GM12864 (cell line): ENCODE measurements around the gene ZBTB24.

ENCODE experiments used
- DNase-seq: peaks from one replicate; pipeline ENCODE4 v3.0.0-alpha.2; 2011; ENCODE audit warnings: low read depth
- H3K4me3 ChIP-seq: 2 replicates; pipeline ENCODE4 v1.5.1; 2011; ENCODE audit warnings: mild to moderate bottlenecking, low read depth, low read length, control low read depth
- TF ChIP-seq, protein P1 (sequence below): IDR thresholded peaks from 2 replicates; pipeline ENCODE4 v1.5.1; 2011; ENCODE audit warnings: low read depth, mild to moderate bottlenecking, moderate library complexity, low read length, control low read depth, inconsistent platforms; ENCODE audit errors: missing control alignments

ZBTB24 gene

DNA sequence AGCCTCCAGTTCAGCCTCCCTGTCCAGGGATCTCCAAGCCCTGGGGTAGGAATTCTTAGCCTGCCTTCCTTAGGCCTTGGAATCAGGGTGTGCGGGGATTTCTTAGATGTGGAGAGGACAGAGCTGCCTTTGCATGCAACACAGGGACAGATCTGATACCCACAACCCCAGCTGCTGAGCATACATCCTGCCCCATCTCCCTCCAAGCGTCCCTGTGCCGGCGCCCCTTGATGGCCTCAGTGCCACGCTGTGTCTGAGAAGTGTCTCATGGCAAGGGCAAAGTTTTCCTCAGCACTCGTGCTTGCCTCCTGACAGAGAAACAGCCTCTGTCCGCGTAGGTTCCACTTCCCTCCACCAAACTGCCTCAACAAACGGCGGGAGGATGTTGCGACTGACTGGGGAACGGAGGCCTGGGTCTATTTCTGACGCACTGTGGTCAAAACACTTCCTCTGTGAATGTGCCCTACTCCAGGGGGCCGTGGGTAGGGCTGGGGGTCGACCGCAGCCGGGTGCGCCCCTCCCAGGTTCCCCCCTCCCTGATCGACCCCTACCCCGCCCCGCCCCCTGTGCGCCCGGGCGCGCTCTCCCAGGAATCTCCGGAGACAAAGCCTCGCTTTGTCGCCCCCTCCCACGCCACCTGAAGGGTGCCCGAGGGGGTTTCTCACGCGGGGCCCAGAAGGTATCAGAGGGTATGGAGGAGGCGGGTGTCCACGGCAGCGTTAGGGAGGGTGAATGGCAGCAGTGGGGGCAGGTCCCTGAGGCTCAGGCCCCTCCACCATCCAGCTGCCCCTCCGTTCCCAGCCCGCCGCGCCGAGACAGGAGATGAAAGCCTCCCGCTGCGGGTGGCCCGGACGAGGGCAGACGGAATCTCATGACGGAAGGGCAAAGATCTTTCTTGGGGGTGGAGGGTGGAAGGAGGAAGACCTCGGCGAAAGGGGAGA, 28.3 kb downstream of the ZBTB24 start:
- peak overlapping the region; percentile 86 for H3K4me3 ChIP-seq
- TF ChIP-seq, protein P1, sequence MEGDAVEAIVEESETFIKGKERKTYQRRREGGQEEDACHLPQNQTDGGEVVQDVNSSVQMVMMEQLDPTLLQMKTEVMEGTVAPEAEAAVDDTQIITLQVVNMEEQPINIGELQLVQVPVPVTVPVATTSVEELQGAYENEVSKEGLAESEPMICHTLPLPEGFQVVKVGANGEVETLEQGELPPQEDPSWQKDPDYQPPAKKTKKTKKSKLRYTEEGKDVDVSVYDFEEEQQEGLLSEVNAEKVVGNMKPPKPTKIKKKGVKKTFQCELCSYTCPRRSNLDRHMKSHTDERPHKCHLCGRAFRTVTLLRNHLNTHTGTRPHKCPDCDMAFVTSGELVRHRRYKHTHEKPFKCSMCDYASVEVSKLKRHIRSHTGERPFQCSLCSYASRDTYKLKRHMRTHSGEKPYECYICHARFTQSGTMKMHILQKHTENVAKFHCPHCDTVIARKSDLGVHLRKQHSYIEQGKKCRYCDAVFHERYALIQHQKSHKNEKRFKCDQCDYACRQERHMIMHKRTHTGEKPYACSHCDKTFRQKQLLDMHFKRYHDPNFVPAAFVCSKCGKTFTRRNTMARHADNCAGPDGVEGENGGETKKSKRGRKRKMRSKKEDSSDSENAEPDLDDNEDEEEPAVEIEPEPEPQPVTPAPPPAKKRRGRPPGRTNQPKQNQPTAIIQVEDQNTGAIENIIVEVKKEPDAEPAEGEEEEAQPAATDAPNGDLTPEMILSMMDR: no peak
- DNase-seq: peak; percentile 65

DNA sequence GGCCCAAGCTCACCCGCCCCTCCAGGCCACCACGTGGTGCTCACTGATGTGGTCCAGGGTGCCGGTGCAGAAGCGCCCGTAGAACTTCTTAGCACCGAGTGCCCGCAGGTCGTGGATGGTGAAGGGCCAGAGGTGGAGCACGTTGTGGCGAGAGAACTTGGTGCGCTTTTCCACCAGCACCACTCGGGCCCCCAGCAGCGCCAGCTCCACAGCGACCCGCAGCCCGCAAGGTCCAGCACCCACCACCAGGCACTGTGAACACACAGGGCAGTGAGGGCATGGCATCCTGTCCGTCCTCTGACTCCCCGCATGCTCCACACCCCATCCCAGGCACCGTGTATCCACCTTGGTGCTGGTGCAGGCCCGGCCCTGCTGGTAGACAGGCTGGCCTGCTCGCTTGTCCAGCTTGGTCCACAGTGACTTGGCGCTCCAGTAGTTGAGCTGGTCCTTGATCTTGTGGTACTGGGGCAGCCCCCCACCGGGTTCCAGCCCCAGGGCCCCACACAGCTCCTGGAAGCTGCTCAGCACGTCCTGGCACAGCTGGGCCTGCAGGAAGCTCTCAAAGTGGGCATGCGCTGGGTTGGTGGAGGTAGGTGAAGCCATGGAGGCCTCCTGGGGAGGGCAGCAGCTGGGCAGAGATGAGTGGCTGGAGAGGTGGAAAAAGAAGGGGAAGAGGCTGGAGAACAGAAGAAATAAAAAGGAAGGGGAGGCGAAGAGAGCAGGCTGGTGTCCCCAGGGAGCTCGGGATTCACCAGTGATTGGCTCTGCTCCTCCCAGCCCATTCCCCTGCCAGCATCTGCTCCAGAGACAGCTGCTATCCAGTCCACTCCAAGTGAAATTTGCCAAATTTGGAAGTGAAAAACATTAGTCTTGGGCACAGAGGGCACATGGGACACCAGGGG, 29.2 kb downstream of the ZBTB24 start:
- DNase-seq: no peak
- TF ChIP-seq, protein P1: no peak
- peak overlapping the region; percentile 86 for H3K4me3 ChIP-seq

DNA sequence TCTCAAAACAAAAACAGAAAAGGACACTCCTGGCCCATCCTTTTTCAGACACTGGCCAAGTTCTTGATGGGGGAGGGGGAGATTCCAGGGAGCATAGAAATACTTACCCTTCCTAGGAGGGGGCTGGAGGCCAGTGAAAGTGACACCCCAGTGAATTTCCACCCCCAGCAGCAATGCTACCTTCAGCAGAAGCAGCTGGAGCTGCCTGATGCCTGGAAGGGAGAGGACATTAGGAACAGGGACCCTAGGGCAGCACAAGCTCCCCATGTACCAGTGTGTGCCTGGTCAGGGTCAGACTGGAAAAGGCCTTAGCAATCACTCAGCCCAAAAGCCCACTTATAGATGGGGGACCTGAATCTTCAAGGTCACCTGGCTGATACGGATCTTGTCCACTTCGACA, 29.9 kb downstream of the ZBTB24 start:
- DNase-seq: no peak
- H3K4me3 ChIP-seq: no peak overlapping the region
- TF ChIP-seq, protein P1: no peak

DNA sequence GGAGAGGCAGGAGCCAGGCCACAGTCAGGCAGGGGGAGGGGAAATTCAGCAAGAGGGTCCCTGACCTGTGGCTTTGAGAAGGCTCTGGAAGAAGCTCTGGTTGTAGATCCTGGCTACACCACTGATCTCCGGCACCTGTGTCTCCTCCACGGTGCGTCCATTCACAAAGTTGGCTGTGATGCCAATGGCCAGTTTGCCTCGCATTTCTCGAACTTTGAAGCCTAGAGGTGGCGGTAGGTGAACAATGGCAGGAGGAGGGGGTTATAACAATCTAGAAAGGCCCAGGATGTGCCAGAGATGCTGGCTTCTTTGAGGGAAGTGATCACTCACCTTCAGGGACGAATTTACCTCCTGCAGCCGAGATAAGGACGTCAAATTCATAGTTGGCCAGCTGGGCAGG, 30.8 kb downstream of the ZBTB24 start:
- TF ChIP-seq, protein P1: no peak
- no peak overlapping the region for H3K4me3 ChIP-seq
- DNase-seq: no peak

DNA sequence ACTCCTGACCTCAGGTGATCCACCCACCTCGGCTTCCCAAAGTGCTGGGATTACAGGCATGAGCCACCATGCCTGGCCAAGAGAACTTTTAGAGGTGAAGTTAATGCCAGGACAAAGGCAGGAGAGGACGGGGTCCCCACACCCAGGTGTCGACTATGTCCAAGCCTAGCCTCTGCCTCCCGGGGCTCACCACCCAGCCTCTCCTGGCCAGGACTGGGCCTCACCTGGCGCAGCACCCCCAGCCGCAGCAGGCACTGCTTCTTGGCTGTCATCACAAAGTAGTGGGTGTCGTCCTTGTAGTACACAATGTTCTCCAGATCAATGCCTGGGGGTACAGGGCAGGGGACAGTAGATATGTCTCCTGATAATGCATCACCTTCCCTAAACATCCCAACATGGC, 31.6 kb downstream of the ZBTB24 start:
- TF ChIP-seq, protein P1: no peak
- no peak overlapping the region for H3K4me3 ChIP-seq
- DNase-seq: no peak

DNA sequence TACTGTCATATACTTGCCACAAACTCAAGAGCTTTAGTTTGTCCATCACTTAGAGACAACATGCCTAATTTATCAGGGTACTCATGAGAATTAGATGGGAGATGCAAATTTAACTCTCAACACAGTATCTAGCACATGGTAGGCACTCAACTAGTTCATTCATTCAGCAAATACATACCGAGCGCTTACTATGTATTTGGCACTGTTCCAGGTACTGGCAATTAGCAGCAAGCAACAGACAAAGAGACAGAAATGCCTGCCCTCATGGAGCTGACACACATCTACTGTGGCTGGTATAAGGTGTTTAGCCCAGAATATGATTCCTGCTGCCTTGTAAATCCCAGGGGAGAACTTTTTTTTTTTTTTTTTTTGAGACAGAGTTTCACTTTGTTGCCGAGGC, 32.2 kb downstream of the ZBTB24 start:
- TF ChIP-seq, protein P1: no peak
- no peak for DNase-seq
- H3K4me3 ChIP-seq: no peak overlapping the region
